ES-I3 (cell line): ENCODE measurements around the gene SHCBP1.

Experiments
- H3K36me3 ChIP-seq: 2 replicates; pipeline ENCODE4 v1.6.1; 2013; ENCODE audit warnings: mild to moderate bottlenecking, low read length, control low read depth, moderate library complexity; ENCODE audit not compliant: insufficient read depth
- H3K4me1 ChIP-seq: 2 replicates; pipeline ENCODE4 v1.6.1; 2013; ENCODE audit warnings: mild to moderate bottlenecking, control low read depth, low read length; ENCODE audit not compliant: insufficient read depth
- H3K9ac ChIP-seq: 2 replicates; pipeline ENCODE4 v1.6.1; 2013; ENCODE audit warnings: low read depth, mild to moderate bottlenecking, low read length, moderate library complexity
- H3K9me3 ChIP-seq: 2 replicates; pipeline ENCODE4 v1.6.1; 2013; ENCODE audit warnings: mild to moderate bottlenecking, low read length, moderate library complexity; ENCODE audit not compliant: control insufficient read depth, insufficient read depth

The SHCBP1 gene, protein sequence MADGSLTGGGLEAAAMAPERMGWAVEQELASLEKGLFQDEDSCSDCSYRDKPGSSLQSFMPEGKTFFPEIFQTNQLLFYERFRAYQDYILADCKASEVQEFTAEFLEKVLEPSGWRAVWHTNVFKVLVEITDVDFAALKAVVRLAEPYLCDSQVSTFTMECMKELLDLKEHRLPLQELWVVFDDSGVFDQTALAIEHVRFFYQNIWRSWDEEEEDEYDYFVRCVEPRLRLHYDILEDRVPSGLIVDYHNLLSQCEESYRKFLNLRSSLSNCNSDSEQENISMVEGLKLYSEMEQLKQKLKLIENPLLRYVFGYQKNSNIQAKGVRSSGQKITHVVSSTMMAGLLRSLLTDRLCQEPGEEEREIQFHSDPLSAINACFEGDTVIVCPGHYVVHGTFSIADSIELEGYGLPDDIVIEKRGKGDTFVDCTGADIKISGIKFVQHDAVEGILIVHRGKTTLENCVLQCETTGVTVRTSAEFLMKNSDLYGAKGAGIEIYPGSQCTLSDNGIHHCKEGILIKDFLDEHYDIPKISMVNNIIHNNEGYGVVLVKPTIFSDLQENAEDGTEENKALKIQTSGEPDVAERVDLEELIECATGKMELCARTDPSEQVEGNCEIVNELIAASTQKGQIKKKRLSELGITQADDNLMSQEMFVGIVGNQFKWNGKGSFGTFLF

DNA sequence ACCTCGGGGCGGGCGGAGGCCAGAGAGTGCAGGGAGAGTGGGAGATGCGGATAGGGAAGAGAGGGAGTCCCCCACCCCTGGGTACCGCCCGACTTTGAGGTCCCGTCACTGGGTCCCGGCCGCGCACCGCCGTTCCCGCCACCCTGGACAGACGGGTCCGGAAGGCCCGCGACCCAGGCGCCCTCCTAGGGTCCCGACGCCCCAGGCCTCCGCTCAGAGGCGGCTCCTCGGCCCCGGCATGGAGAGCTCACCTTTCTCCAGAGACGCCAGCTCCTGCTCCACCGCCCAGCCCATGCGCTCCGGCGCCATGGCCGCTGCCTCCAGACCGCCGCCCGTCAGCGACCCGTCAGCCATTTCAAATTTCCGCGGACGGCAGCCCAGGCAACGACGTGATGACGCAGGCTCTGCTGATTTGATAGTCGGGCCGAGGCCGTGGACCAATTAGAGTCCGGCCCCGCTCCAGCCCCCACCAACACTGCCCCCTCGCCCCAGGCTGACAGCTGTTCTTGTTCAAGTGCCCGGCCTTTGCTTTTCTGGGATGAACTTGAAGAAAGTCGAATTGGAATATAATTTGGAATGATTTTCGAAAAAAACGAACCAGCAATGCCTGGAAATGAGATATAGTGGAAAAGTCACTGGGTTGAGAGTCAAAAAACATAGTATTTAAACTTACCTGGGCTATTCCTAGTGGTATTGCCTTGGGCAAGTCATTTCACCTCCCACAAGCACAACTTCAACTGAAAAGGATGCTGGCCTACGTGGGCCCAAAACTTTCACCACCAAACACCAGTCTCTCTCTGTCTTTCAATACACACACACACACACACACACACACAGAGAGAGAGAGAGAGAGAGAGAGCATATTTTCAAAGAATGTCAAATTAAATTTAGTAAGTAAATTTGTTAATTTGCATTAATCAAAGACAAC lies at the start of gene SHCBP1:
SHCBP1 (minus strand) TSS at position 374 of the 928 bp plus-strand sequence; CDS start at position 354, 20 bp downstream.
- Histone ChIP-seq H3K9me3 (no peaks in the 10 kb centered on the region), H3K36me3 (peaks cover 5% of the 10 kb centered on the region), H3K9ac (peak within 1 kb of the TSS; percentile 74), H3K4me1 (no peaks in the 10 kb centered on the region; the same call in 1 of the 2 replicates)

DNA sequence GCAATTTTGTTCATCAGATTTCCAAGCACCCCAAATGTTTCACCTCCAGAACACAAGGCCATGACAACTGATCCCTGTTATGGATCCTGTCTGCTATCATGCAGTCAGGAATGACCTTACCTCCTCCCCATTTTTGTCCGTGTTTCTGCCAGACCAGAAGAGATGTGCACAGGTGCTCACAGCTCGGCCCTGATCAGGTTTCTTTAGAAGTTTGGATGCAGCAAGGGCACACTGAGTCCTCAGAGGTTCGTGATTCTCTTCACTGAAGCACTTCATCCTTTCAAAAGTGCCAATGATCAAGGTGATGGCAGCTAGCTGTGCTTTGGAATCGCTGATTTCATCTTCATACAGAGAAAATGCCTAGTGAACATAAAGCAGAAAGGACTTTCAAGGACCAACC lies 40.9 kb upstream of the SHCBP1 start:
- Histone ChIP-seq H3K36me3 (peaks cover 17% of the 10 kb centered on the region), H3K9ac (no peak overlapping the region), H3K4me1 (no peaks in the 10 kb centered on the region), H3K9me3 (no peaks in the 10 kb centered on the region)

DNA sequence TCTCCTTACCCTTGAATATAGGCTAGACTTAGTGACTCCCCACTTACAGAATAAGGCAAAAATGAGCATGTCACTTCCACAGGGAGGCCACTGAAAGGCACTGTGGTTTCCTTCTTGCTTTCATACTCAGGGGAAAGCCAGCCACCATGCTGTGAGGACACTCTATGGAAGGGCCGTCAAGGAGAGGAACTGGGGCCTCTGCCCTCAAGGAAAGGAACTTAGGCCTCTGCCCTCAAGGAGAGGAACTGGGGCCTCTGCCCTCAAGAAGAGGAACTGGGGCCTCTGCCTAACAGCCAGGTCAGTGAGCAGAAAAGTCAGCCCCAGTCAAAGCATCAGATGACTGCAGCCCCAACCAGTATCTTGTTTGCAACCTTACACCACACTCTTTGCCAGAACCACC lies 37.7 kb upstream of the SHCBP1 start:
- Histone ChIP-seq H3K9ac (no peak overlapping the region), H3K4me1 (no peaks in the 10 kb centered on the region), H3K36me3 (peaks cover 15% of the 10 kb centered on the region), H3K9me3 (no peaks in the 10 kb centered on the region)

DNA sequence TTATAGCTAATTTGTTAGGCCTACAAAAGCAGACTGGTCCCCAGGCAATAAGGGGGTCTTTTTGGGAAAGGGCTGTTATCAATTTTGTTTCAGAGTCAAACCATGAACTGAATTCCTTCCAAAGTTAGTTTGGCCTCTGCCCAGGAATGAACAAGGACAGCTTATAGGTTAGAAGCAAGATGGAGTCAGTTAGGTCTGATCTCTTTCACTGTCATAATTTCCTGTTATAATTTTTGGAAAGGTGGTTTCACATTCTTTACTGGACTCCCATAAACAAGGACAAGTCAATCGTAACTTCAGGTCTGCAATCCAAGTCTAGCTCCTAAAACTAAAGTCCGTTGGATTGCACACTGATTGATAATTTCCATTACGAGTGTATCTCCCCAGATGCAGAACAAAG lies 30.1 kb upstream of the SHCBP1 start:
- H3K36me3 ChIP-seq, result no peaks in the 10 kb centered on the region
- no peaks in the 10 kb centered on the region for H3K9me3 ChIP-seq
- H3K4me1 ChIP-seq, result no peaks in the 10 kb centered on the region; the same call in 1 of the 2 replicates
- H3K9ac ChIP-seq, result no peak overlapping the region

DNA sequence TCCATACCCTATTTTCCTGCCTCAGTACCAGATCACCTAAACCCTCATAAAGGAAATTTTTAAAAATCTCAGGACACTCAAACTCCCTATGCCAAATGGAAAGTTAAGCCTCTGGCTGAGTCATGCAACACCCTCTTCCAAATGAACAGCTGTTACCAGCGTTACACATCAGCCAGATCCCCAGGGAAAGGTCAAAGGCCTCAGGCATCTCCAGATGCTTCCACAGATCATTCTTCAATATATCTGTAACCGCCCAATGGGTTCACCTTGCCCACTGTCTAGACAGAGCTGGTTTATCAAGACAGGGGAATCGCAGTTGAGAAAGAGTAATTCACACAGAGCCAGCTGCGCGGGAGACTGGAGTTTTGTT lies 29.1 kb upstream of the SHCBP1 start:
- Histone ChIP-seq H3K9me3 (no peaks in the 10 kb centered on the region), H3K4me1 (no peaks in the 10 kb centered on the region; the same call in 1 of the 2 replicates), H3K36me3 (no peaks in the 10 kb centered on the region), H3K9ac (no peak overlapping the region)

DNA sequence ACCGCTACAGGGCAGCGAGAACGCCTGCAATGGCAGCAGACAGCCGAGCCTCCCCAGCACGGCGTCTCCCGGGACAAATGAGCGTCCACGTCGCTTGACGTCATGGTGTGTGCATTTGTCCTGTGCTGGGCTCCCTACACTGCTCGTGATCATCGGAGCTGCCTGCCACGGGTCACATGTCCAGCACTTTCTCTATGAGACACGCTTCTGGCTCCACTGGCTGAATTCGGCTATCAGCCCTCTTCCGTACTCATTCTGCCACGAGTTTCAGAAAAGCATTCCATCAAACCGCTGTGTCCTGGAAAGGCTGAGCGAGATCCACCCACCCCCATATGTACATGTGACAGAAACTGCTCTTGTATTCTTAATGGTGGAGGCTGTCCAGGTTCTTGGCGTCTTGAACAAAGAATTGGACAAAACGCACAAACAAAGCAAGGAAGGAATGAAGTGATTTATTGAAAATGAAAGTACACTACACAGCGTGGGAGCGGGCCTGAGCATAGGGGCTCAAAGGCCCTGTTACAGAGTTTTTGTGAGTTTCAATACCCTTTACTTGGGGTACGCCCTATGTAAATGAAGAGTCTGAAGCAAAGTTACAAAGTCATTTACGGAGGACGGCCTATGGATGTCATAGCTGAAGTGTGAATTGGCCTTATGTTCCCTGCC lies 28.5 kb upstream of the SHCBP1 start:
- no peak overlapping the region for H3K9ac ChIP-seq
- no peaks in the 10 kb centered on the region; the same call in 1 of the 2 replicates for H3K4me1 ChIP-seq
- H3K36me3 ChIP-seq, result no peaks in the 10 kb centered on the region
- no peaks in the 10 kb centered on the region for H3K9me3 ChIP-seq

DNA sequence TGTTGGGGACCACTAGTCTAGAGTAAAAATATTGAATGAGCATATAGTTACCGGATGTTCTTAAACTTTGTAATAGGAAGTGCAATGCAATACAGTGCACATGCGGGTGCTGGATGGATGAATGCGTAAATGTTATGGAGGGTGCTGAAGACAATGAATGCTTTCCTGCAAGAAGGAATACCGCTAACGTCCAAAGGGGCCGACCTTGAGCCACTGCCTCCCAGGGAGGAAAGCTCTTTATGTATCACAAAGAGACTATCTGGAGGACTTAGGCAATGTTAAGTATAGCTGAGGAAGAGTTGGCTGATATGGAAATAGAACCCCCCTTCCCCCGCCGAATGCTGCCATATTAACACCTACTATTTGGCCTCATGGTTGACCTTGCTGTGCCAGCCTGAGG lies 27.5 kb upstream of the SHCBP1 start:
- no peaks in the 10 kb centered on the region; the same call in 1 of the 2 replicates for H3K4me1 ChIP-seq
- H3K9me3 ChIP-seq, result no peaks in the 10 kb centered on the region
- H3K36me3 ChIP-seq, result no peaks in the 10 kb centered on the region
- no peak overlapping the region for H3K9ac ChIP-seq

DNA sequence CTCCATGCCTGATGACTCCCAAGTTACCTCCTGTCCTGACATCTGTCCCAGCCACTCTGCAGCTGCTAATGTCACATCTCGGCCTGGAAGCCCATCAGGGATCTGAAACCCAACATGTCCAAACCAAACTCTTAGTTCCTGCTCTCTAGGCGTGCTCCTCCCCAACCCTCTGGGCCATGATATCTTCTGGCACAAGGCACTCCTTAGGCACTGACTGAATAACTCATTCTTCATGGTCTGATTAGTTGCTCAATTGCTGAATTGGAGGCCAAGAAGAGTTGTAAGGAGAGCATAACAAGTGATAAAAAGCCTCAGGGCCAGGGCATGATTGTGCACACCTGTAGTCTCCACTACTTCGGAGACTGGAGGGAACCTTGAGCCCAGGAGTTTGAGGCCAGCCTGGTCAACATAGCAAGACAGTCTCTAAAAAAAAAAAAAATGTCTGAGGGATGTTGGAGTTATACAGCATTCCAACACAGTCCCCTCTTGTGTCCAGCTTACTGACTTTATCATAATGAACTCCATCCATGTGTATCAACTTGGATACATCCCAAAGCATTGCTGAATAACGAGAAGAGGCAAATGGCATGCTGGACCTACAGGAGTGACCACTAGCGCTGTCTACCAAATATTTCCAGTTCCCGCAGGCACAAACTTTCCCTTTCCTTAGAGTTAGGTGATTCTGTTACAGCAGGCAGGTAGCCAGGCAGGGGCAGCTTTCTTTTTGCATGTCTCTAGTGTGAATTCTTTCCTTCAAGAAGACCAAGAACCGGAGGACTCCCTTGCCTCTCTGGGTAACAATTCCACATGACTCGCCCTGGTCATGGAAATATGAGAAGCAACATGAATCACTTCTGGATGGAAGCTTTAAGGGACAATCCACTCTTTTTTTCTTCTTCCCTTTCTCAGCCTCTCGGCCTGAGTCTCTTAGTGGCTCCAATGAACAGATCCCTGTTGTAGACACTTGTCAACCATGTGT lies 18.1 kb upstream of the SHCBP1 start:
- H3K4me1 ChIP-seq, result no peaks in the 10 kb centered on the region
- H3K36me3 ChIP-seq, result no peaks in the 10 kb centered on the region
- no peaks in the 10 kb centered on the region for H3K9me3 ChIP-seq
- no peak overlapping the region for H3K9ac ChIP-seq

DNA sequence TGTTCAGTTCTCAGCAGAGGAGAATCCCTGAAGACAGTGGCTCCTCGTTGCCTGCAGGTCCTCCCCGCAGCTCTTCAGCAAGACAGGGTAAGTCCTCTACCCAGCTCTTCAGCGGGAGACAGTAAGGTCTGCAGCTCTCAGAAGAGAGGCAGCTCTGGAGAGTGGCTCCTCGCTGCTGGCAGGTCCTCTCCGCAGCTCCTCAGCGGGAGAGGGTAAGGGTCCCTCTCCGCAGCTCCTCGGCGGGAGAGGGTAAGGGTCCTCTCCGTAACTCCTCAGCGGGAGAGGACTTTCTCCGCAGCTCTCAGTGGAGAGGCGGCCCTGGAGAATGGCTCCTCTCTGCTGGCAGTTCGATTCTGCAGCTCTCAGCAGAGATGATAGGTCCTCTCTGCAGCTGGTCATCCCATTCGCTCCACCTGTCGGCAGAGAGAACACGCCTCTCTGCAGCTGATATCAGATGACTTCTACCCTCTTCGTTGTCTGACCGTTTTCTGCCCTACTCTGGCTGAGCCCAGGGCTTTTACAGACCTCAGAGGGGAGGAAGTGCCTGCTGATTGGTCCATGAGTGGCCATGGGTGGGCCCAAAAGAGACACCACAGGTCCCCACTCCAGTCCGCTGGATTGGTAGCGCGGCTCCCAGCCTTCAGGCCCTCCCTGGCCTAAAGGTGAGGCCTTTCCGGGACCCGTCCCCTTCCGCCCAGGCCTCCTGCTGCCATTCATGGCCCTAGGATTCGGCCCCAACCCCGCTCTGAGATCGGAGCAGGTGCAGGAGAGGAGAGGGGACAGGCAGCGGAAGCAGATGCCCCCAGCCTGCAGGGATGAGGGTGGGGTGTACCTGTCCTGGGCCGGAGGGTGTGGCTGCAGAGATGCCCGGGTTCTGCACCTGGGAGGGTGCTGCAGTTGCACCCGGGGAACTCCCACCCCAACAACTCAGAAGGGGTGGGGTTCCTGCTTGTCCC lies 11.9 kb upstream of the SHCBP1 start:
- H3K4me1 ChIP-seq, result peaks cover 3% of the 10 kb centered on the region; the same call in 1 of the 2 replicates
- H3K9ac ChIP-seq, result peak overlapping the region; percentile 52; the same call in 1 of the 2 replicates
- no peaks in the 10 kb centered on the region for H3K36me3 ChIP-seq
- no peaks in the 10 kb centered on the region for H3K9me3 ChIP-seq

DNA sequence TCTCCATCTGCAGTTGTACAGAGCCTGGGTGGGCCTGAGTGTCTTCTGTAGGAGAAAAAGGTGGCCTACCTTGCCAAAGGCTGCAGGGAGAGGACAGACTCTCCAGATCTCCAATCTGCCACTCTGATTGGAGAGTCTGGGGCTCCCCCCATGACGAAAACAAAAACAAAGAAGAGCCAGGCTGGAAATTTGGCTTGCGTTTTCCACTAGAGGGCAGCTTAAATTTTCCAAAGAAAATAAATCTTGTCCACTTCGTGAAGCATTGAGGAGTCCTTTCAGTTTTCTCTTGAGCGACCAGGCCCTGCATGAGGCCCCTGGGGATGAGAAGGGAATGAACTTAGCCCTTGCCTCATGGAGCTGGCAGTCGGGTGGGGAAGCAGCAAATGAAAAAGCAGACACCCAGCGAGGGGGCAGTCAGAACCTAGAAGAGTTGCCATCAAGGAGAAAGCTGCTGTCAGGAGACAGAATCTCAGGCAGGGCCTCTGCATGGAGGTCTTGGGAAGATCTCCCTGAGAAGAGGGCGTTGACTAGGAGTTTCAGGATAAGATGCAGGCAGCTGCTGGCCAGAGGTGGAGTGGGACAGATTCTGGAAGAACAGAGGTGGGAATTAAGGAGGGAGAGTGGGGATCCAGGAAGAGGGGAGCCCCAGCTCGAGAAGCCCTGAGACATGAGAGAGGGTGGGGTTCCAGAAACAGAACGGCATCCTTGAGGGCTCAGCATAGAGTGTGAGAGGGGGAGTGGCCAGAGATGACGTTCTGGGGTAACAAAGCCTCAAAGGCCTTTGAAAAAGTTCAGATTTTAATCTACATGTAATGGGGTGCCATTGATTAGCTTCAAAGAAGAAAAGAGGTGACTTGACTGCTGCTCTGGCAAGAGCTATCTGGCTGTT lies 8.4 kb upstream of the SHCBP1 start:
- Histone ChIP-seq H3K9me3 (no peaks in the 10 kb centered on the region), H3K9ac (no peak overlapping the region; the same call in 1 of the 2 replicates)

DNA sequence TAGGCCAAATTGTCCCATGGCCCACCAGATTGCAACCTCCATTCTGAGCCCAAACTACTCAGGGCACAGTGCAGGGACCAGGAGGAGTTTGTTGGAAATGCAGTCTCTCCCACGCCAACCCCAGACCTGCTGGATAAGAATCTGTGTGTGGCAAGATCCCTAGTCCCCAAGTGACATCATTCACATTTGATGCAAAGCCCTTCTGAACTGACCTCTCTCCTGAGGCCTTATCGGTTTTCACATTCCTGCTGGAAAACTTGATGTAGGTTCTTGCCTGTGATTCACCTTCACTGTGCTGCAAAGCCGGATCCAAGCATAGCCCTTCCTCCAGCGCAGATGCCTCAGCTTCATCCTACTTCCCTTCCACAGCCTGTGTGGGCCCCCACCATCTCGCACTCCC lies 6.6 kb upstream of the SHCBP1 start:
- peaks cover 3% of the 10 kb centered on the region; the same call in 1 of the 2 replicates for H3K4me1 ChIP-seq
- no peaks in the 10 kb centered on the region for H3K36me3 ChIP-seq
- no peaks in the 10 kb centered on the region for H3K9me3 ChIP-seq
- H3K9ac ChIP-seq, result no peak overlapping the region

More for the DNA sequence above, 8.4 kb upstream of the SHCBP1 start:
- Histone ChIP-seq H3K4me1 (peaks cover 3% of the 10 kb centered on the region; the same call in 1 of the 2 replicates), H3K36me3 (no peaks in the 10 kb centered on the region)
